GM23338 (cell line): ENCODE data around the gene PMPCB. TPM values are rescaled to one million over a fixed set of nuclear protein-coding genes. Genes with fewer than 3 reads are reported as not detected.

Experiments
- ATAC-seq: fragments of 200-7000 bp; cut with Tn5 transposase; 3 replicates; pipeline ENCODE4 v1.9.1; 2020
- DNase-seq: peaks from one replicate; pipeline ENCODE4 v3.0.0-alpha.2; 2015; ENCODE audit warnings: low spot score
- H2AFZ ChIP-seq: fragments of 200-600 bp; sonication (generic); 2 replicates; pipeline ENCODE4 v1.8.0; 2016; ENCODE audit warnings: antibody characterized with exemption, mild to moderate bottlenecking, moderate library complexity
- H3F3A ChIP-seq: fragments of 200-600 bp; sonication (generic); replicated peaks from 2 replicates; pipeline ENCODE4 v1.8.0; 2017; ENCODE audit warnings: antibody characterized with exemption, mixed run types, low read depth
- H3K27ac ChIP-seq: fragments of 200-600 bp; sonication (generic); 2 replicates; pipeline ENCODE4 v1.6.1; 2016; ENCODE audit warnings: low read depth
- H3K27me3 ChIP-seq: fragments of 200-600 bp; sonication (generic); 2 replicates; pipeline ENCODE4 v1.8.0; 2016; ENCODE audit warnings: mild to moderate bottlenecking, mixed run types, moderate library complexity; ENCODE audit not compliant: insufficient read depth
- H3K36me3 ChIP-seq: fragments of 200-600 bp; sonication (generic); 2 replicates; pipeline ENCODE4 v1.8.0; 2016; ENCODE audit warnings: mild to moderate bottlenecking; ENCODE audit not compliant: insufficient read depth
- H3K4me1 ChIP-seq: fragments of 200-600 bp; sonication (generic); 2 replicates; pipeline ENCODE4 v1.8.0; 2016; ENCODE audit warnings: mild to moderate bottlenecking, moderate library complexity; ENCODE audit not compliant: insufficient read depth
- H3K4me2 ChIP-seq: fragments of 200-600 bp; sonication (generic); 2 replicates; pipeline ENCODE4 v1.7.1; 2017; ENCODE audit warnings: mixed run types
- H3K4me3 ChIP-seq: fragments of 200-600 bp; sonication (generic); 2 replicates; pipeline ENCODE4 v1.6.1; 2016; ENCODE audit warnings: mixed run types
- H3K79me2 ChIP-seq: fragments of 200-600 bp; sonication (generic); replicated peaks from 2 replicates; pipeline ENCODE4 v1.8.0; 2017; ENCODE audit warnings: mild to moderate bottlenecking; ENCODE audit not compliant: insufficient read depth
- H3K9me2 ChIP-seq: fragments of 200-600 bp; sonication (generic); 2 replicates; pipeline ENCODE4 v1.8.0; 2017; ENCODE audit not compliant: insufficient read depth
- H4K20me1 ChIP-seq: fragments of 200-600 bp; sonication (generic); replicated peaks from 2 replicates; pipeline ENCODE4 v1.8.0; 2017; ENCODE audit warnings: mild to moderate bottlenecking; ENCODE audit not compliant: insufficient read depth
- H3K27ac Mint-ChIP-seq: 2 replicates; pipeline ENCODE4 v1.8.0; 2020; ENCODE audit warnings: inconsistent platforms, mild to moderate bottlenecking, moderate library complexity, mixed read lengths
- H3K27me3 Mint-ChIP-seq: 3 replicates; pipeline ENCODE4 v1.8.0; 2022; ENCODE audit warnings: low read depth, mild to moderate bottlenecking, moderate library complexity, mixed read lengths, inconsistent platforms; ENCODE audit not compliant: insufficient read depth, poor library complexity
- H3K36me3 Mint-ChIP-seq: 3 replicates; pipeline ENCODE4 v1.8.0; 2021; ENCODE audit warnings: low read depth, mild to moderate bottlenecking, inconsistent platforms, moderate library complexity, mixed read lengths
- H3K4me1 Mint-ChIP-seq: 3 replicates; pipeline ENCODE4 v1.8.0; 2020; ENCODE audit warnings: mild to moderate bottlenecking, inconsistent platforms, mixed read lengths
- H3K4me3 Mint-ChIP-seq: 3 replicates; pipeline ENCODE4 v1.8.0; 2021; ENCODE audit warnings: moderate library complexity, mild to moderate bottlenecking, inconsistent platforms, mixed read lengths
- H3K9me3 Mint-ChIP-seq: 3 replicates; pipeline ENCODE4 v1.8.0; 2020; ENCODE audit warnings: moderate library complexity, mild to moderate bottlenecking, inconsistent platforms, mixed read lengths
- EZH2 ChIP-seq: fragments of 200-600 bp; sonication (generic); IDR thresholded peaks from one replicate; pipeline ENCODE4 v1.8.0; 2017; ENCODE audit warnings: antibody characterized with exemption, mild to moderate bottlenecking, low read depth; ENCODE audit not compliant: unreplicated experiment
- EZH2phosphoT487 ChIP-seq: fragments of 200-600 bp; sonication (generic); IDR thresholded peaks from one replicate; pipeline ENCODE4 v1.8.1; 2018; ENCODE audit warnings: antibody characterized with exemption; ENCODE audit not compliant: unreplicated experiment
- JUNB ChIP-seq: IDR thresholded peaks from one replicate; pipeline ENCODE4 v1.6.1; 2016; ENCODE audit warnings: antibody characterized with exemption; ENCODE audit not compliant: unreplicated experiment
- POLR2AphosphoS5 ChIP-seq: IDR thresholded peaks from 2 replicates; pipeline ENCODE4 v1.6.1; 2016; ENCODE audit warnings: antibody characterized with exemption, low read depth
- REST ChIP-seq: IDR thresholded peaks from one replicate; pipeline ENCODE4 v1.6.1; 2018; ENCODE audit warnings: antibody characterized with exemption; ENCODE audit not compliant: unreplicated experiment
- STAT1 ChIP-seq: IDR thresholded peaks from one replicate; pipeline ENCODE4 v1.6.1; 2016; ENCODE audit warnings: antibody characterized with exemption; ENCODE audit not compliant: unreplicated experiment
- ZNF114 ChIP-seq: fragments of 250-450 bp; sonication (Bioruptor Pico); IDR thresholded peaks from 2 replicates; pipeline ENCODE4 v1.5.0; 2020; ENCODE audit warnings: mild to moderate bottlenecking, moderate library complexity
- polyA plus RNA-seq: library from polyadenylated mRNA; unstranded; fragments of >200 nt; fragmentation: Nextera tagmentation; extraction: Ambion mirVana; gene quantifications from 2 replicates; pipeline ENCODE4 v1.2.1, GENCODE V29; 2016
- total RNA-seq: library from RNA; depleted of rRNA; stranded (reverse); fragments of >200 nt; shearing (Covaris generic); gene quantifications from 2 replicates; pipeline ENCODE4 v1.2.3, GENCODE V29; 2014
- TF ChIP-seq, protein P1 (sequence below): fragments of 250-450 bp; sonication (Bioruptor Pico); IDR thresholded peaks from 2 replicates; pipeline ENCODE4 v1.5.0; 2020; ENCODE audit warnings: mild to moderate bottlenecking, moderate library complexity
- TF ChIP-seq, protein P2 (sequence below), 2 experiments: fragments of 200-600 bp in 1 of 2; sonication (generic) in 1 of 2; conservative IDR thresholded peaks; 2 replicates each; pipeline versions ENCODE4 v1.5.1 to v1.6.1; 2016 to 2017; ENCODE audit warnings: antibody characterized with exemption in 2 of 2, low read depth in 2 of 2, mild to moderate bottlenecking in 2 of 2, moderate library complexity in 1 of 2

Gene PMPCB
- total and polyA plus RNA-seq, 2 experiments from 2014 or later: 55.0 to 90.0 TPM

DNA sequence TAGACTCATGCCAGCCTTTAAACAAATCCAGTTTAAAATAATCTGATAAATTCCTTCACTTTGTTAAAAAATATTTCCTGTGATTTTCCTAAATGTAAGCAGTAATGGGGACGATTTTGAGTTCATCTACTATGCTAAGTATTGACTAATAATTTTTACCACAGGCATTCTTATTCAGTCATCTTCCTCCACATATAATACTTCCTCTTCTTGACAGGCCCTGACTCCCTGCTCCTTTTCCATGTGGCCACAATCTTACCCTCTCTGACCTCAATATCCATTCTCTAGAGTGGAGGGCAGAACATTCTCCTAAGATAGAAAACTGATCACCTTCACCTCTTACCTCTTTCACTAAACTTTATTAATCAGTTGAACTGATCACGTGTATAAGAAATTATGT lies 39.5 kb downstream of the PMPCB start:
- H3K36me3 Mint-ChIP-seq: peaks cover 75% of the 10 kb centered on the region
- H3K79me2 ChIP-seq: peaks cover 95% of the 10 kb centered on the region
- peaks cover 58% of the 10 kb centered on the region for H3K36me3 ChIP-seq

DNA sequence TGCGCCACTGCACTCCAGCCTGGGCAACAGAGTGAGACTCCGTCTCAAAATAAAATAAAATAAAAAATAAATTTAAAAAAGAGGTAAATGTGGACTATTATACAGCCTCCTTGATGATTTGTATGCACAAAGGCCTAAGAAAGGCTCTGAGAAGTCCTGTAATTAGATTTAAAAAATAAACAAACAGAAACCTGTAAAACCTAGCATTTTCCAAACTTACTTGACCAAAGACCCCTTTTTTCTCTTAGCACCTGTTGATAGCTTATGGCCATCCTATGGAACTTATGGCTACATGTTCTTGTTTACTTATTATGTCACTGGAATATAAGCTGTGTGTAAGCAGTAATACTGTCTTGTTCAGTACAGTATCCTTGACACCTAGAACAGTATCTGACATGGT lies 41.6 kb downstream of the PMPCB start:
- Mint-ChIP-seq H3K36me3 (peaks cover 68% of the 10 kb centered on the region), H3K4me1 (no peaks in the 10 kb centered on the region), H3K27me3 (no peaks in the 10 kb centered on the region), H3K4me3 (no peak overlapping the region), H3K27ac (no peak overlapping the region), H3K9me3 (no peaks in the 10 kb centered on the region)
- DNase-seq (no peak), ATAC-seq (no peak)
- no peaks in the 10 kb centered on the region for H3F3A ChIP-seq
- H3K27ac ChIP-seq: no peak overlapping the region
- no peak overlapping the region for H2AFZ ChIP-seq
- no peaks in the 10 kb centered on the region for H3K9me2 ChIP-seq
- H3K4me2 ChIP-seq: no peak overlapping the region
- no peak overlapping the region for H3K4me3 ChIP-seq
- peaks cover 8% of the 10 kb centered on the region; the same call in 1 of the 2 replicates for H3K4me1 ChIP-seq
- H3K27me3 ChIP-seq: no peaks in the 10 kb centered on the region
- peaks cover 97% of the 10 kb centered on the region for H3K79me2 ChIP-seq
- H4K20me1 ChIP-seq: peaks cover 18% of the 10 kb centered on the region
- H3K36me3 ChIP-seq: peaks cover 59% of the 10 kb centered on the region
- TF ChIP-seq, protein P1, sequence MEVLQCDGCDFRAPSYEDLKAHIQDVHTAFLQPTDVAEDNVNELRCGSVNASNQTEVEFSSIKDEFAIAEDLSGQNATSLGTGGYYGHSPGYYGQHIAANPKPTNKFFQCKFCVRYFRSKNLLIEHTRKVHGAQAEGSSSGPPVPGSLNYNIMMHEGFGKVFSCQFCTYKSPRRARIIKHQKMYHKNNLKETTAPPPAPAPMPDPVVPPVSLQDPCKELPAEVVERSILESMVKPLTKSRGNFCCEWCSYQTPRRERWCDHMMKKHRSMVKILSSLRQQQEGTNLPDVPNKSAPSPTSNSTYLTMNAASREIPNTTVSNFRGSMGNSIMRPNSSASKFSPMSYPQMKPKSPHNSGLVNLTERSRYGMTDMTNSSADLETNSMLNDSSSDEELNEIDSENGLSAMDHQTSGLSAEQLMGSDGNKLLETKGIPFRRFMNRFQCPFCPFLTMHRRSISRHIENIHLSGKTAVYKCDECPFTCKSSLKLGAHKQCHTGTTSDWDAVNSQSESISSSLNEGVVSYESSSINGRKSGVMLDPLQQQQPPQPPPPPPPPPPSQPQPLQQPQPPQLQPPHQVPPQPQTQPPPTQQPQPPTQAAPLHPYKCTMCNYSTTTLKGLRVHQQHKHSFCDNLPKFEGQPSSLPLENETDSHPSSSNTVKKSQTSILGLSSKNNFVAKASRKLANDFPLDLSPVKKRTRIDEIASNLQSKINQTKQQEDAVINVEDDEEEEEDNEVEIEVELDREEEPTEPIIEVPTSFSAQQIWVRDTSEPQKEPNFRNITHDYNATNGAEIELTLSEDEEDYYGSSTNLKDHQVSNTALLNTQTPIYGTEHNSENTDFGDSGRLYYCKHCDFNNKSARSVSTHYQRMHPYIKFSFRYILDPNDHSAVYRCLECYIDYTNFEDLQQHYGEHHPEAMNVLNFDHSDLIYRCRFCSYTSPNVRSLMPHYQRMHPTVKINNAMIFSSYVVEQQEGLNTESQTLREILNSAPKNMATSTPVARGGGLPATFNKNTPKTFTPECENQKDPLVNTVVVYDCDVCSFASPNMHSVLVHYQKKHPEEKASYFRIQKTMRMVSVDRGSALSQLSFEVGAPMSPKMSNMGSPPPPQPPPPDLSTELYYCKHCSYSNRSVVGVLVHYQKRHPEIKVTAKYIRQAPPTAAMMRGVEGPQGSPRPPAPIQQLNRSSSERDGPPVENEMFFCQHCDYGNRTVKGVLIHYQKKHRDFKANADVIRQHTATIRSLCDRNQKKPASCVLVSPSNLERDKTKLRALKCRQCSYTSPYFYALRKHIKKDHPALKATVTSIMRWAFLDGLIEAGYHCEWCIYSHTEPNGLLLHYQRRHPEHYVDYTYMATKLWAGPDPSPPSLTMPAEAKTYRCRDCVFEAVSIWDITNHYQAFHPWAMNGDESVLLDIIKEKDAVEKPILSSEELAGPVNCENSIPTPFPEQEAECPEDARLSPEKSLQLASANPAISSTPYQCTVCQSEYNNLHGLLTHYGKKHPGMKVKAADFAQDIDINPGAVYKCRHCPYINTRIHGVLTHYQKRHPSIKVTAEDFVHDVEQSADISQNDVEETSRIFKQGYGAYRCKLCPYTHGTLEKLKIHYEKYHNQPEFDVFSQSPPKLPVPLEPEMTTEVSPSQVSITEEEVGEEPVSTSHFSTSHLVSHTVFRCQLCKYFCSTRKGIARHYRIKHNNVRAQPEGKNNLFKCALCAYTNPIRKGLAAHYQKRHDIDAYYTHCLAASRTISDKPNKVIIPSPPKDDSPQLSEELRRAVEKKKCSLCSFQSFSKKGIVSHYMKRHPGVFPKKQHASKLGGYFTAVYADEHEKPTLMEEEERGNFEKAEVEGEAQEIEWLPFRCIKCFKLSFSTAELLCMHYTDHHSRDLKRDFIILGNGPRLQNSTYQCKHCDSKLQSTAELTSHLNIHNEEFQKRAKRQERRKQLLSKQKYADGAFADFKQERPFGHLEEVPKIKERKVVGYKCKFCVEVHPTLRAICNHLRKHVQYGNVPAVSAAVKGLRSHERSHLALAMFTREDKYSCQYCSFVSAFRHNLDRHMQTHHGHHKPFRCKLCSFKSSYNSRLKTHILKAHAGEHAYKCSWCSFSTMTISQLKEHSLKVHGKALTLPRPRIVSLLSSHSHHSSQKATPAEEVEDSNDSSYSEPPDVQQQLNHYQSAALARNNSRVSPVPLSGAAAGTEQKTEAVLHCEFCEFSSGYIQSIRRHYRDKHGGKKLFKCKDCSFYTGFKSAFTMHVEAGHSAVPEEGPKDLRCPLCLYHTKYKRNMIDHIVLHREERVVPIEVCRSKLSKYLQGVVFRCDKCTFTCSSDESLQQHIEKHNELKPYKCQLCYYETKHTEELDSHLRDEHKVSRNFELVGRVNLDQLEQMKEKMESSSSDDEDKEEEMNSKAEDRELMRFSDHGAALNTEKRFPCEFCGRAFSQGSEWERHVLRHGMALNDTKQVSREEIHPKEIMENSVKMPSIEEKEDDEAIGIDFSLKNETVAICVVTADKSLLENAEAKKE (CRISPR knock-in tag): no peak
- TF ChIP-seq JUNB (no peak), REST (no peak), EZH2phosphoT487 (no peak), POLR2AphosphoS5 (no peak), ZNF114 (CRISPR knock-in tag) (no peak), EZH2 (no peak), STAT1 (no peak)
- TF ChIP-seq, protein P2, sequence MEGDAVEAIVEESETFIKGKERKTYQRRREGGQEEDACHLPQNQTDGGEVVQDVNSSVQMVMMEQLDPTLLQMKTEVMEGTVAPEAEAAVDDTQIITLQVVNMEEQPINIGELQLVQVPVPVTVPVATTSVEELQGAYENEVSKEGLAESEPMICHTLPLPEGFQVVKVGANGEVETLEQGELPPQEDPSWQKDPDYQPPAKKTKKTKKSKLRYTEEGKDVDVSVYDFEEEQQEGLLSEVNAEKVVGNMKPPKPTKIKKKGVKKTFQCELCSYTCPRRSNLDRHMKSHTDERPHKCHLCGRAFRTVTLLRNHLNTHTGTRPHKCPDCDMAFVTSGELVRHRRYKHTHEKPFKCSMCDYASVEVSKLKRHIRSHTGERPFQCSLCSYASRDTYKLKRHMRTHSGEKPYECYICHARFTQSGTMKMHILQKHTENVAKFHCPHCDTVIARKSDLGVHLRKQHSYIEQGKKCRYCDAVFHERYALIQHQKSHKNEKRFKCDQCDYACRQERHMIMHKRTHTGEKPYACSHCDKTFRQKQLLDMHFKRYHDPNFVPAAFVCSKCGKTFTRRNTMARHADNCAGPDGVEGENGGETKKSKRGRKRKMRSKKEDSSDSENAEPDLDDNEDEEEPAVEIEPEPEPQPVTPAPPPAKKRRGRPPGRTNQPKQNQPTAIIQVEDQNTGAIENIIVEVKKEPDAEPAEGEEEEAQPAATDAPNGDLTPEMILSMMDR (conservative IDR thresholded peaks at IDR 0.05; ENCODE audit: low read depth in 2 of 2): no peak

More for the DNA sequence above, 39.5 kb downstream of the PMPCB start:
- Histone ChIP-seq H2AFZ (no peak overlapping the region), H3K4me1 (no peaks in the 10 kb centered on the region), H3K27me3 (no peaks in the 10 kb centered on the region), H3K4me2 (no peak overlapping the region), H3F3A (no peaks in the 10 kb centered on the region), H3K4me3 (no peak overlapping the region), H4K20me1 (peaks cover 18% of the 10 kb centered on the region), H3K27ac (no peak overlapping the region), H3K9me2 (no peaks in the 10 kb centered on the region)
- no peaks in the 10 kb centered on the region for H3K27me3 Mint-ChIP-seq
- H3K4me1 Mint-ChIP-seq: no peaks in the 10 kb centered on the region
- H3K27ac Mint-ChIP-seq: no peak overlapping the region
- DNase-seq (no peak), ATAC-seq (no peak)
- H3K4me3 Mint-ChIP-seq: no peak overlapping the region
- H3K9me3 Mint-ChIP-seq: no peaks in the 10 kb centered on the region
- TF ChIP-seq ZNF114 (CRISPR knock-in tag) (no peak), EZH2phosphoT487 (no peak), POLR2AphosphoS5 (no peak)
